CD4-positive, alpha-beta T cell treated with Interferon alpha-2 for 1 hour (primary cell): ENCODE data around the gene TTC7B.

Experiments
- DNase-seq, 2 donors: peaks; one replicate each; pipeline ENCODE4 v3.0.0-alpha.2; 2020 to 2022

Gene TTC7B

DNA sequence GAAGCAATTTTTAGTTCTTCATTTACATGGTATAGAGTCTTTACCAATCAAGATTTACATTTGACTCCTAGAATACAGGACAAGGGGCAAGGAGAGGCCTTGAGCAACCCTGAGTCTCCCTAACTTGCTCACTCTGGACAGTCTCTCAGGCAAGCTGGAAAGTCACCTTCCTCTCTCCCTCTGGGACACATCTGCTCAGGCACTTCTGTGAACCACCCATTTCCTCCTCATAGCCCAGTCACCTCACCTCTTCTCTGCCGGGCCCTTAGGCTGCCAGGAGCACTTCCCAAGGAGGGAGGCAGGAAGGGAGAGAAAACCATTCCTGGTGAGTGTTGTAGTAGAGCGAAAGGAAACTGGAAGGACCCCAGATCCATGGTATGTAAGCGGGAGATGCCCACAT, 202.8 kb downstream of the TTC7B start:
- no peak for DNase-seq

DNA sequence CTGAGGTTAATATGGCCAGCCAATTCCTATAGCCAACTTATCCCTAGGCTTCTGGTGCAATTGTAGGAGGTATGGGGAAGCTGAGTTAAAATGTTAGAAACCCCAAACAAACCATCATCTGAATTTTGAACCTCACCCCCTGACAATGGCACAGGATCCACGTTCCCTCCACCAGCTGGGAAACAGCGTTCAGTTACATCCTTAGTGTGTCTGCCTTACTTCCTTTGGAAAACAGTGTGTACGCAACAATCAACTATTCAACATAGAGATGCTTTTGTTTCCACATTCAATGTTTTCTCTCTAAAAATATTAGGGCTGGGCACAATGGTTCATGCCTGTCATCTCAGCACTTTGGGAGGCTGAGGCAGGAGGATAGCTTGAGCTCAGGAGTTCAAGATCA, 203.4 kb downstream of the TTC7B start:
- no peak for DNase-seq

DNA sequence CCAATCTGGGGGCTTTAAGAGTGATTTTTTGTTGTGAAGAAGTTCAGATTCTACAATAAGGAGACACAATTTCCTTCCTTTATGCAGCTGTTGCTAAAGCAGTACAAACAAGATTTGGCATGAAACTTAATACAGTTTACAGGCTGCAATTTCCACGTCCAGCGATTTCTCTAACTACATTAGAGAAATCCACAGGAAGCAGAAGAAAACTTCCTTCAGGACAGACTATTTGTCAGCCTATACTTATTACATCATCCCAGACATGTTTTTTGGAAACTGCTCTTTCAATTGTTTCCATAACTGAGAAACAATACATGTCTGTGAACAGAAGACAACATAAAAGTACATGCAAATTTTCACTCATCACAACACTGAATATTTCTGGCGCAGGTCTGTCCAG, 204.3 kb downstream of the TTC7B start:
- no peak for DNase-seq

DNA sequence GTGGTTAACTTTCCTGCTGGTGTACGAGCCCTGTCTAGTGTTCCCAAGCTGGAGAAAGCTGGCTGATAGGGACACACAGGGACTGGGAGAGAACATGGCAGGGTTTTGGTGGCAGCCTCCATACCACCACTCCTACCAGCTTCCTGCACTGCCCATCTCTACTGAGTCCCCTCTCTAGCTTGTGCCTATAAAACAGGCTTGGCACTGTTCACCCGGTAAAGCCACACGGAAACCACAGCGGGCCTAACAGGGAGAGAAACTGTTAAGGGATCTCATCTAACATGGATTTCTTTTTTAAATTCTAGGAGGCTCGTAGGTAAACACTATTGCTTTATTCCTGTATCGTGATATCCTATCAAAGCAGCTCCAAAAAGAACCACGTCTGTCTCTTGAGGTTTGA, 204.7 kb downstream of the TTC7B start:
- no peak for DNase-seq

DNA sequence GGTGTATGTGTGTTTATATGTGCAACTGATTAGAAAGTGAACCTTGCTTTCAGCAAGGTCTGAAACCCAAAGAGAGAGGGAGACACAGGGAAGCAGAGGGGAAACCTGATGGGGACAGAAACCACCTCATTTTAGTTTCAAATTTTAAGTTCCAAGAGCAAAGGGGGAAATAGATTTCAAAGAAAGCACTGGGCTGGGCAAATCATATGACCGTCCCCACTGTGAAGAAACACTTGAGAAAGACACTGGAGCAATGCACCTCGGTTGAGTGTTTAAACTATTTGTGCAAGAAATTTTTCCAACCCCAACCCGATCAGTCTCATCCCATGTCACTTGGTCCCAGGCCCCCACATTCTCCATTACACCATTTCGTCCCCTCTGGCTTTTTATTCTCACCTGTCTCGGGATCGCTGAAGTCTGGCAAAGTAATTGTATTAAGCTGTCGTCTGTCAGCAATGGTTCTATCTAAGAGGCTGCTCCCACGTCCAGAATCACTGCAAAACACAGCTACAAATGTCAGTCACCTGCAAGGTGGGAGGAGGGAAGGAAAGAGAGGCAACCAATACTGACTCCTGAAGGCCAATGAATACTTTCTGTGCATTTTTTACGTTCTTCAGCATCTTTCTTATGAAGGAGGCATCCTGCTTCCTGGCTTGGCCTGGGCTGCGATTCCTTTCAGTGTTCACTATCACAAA, 205.7 kb downstream of the TTC7B start:
- DNase-seq, result no peak

DNA sequence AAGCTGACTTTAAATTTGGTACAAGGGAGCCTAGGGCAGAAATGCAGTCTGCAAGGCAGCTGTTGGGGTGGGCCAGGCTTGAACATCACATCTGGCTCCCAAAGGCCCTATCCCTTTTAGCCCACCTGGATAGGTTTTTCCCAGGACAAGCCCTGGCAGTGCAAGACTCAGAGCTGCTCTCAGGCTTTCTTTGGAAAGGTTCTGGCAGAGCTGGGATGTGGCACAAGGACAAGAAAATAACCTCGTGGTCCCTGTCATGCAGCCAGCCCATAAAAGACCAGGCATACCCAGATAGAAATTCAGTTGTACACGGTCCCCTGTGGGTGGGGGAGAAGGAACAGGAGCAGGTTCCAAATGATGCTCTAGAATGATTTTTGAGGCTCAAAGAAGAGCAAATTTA, 206.9 kb downstream of the TTC7B start:
- DNase-seq, result no peak

DNA sequence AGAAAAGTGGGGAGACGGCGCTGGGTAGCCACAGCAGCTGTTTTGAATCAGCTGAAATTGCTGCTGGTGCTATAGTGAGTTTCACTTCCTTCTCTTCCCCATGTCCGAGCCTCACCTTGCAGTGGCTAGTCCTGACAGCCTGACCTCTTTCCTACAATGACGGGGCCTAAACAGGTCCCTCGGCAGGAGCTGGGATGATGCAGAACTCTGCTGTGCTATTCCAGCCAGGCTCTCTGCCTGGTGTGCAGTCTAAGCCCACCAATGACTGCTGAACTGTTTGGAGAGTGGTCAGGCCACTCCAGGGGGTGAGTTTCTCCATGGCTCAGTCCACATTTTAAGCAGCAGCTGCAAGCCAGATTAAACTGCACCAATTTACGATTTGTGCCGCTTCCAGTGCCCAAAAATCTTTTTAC, 207.3 kb downstream of the TTC7B start:
- DNase-seq, result no peak

DNA sequence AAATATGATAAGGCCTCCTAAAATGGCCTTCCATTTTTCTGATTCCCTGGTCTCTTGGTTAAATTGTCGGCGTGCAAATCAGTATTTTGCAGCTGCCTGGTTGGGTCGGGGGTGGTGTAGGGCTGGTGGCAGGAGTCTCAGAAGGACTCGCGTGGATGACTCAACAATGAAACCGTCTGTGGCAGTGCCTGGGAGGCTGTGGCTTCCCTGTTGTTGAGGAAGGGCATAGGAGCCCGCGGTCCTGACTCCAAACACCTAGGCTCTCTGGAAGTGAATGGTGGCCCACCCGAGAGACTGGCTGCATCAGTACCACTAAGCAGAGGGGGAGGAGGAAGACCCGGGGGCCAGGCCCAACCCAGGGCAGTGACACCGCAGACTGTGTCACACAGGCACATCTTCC, 207.9 kb downstream of the TTC7B start:
- no peak for DNase-seq

DNA sequence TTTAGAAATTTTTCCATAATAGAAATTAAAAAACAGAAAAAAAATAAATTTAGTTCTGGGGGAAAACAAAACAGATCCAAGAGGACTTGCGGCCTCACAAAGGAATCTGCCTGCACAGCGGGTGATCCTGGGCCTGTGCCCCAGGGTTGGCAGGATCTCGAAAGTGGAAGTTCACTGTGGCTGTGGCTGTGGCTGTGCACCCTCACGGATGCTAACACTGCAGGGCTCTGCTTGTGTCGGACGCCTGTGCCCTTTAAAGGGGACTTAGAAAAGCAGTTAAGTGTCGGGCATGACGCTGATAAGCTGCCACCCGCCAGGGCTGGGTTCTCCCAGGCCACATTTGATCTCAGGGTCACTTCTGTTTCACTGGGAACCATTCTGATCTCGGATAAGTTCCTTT, 209.1 kb downstream of the TTC7B start:
- DNase-seq, result no peak

DNA sequence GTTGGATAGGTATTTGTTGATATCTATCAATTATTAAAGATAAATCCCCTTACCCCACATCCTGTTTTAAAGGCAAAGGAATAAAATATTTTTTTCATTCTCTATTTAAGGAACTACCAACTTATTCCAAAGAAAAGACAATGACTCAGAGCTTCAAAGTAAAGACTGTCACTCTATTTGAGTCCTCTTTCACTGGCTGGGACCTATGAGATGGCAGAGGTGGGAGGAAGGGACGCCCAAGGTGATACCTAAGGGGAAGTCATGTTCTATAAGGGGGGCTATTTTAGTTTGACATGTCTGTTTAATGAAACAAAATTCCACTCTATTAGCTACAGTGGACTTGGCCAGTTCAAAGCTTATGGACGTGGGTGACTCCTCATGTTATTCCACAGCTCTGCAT, 209.8 kb downstream of the TTC7B start:
- no peak for DNase-seq

DNA sequence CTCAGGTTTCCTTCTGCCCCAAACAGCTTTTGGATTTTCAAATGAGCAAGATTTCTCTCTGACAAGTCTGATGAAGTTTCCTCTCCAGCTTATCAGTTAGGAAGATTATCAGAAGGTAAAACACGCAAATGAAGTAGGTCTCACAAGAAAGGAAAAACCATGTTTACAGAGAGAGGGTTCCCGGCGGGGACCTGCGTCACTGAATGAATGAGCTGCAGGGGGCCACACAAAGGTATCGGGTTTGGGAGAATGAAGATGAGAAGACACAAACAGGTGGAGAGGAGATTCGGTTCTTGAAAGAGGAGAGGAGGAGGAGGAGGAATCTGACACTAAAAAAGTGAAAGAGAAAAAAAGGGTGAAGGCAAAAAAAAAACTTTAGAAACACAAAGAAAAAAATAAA, 210.8 kb downstream of the TTC7B start:
- DNase-seq, result no peak

DNA sequence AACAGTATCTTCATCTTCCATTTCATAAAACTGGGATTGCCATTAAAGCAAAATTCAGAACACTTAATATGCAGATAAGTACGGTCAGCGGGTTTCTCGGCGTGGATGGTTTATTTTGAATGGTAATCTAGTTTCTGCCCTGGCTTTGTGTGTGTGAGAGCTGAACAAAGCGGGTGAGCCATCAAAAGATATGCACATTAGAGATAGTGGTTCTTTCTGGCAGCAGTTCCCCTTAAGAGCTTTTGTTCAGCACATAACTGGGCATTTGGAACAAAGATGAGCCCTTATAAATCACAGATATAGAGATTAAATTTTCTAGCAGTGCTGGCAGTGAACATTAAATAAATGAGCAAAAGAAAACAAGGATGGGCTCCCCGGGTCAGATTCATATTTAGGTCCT, 211.9 kb downstream of the TTC7B start:
- DNase-seq, result no peak

DNA sequence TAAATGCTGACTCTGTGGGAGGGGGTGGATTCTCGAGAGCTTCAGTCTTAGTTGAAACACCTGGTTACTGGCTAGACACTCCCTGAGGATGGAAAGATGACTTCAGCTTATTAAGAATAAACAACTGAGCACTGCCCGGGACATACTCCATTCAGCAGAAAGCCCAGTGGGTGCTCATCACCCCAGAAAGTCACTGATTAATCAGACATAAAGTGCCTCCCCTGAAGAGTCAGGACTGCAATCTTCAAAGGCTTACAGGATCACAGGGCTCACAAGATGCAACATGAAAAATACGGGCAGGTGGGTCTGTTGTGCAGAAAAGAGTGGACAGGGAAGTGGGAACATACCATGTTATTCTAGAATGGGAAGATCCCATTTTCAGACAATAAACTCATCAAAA, 212.4 kb downstream of the TTC7B start:
- DNase-seq, result no peak

DNA sequence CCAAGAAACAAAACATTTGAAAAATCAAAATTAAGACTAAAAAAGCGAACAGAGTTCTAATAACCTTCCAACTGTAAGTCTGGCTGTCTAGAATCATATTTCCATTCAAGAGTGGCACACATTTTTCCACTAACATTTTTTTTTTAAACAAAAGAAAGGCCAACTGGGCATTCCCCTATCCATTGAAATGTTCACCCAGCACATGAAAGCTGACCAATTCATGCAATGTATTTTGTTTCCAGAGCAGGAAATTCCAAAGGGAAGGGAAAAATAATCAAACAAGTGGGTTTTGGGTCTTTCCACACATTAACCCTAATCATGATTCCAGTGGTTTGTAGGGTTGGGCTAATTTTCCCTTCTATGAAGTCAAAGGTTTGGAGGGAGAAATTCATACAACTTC, 212.9 kb downstream of the TTC7B start:
- no peak for DNase-seq

DNA sequence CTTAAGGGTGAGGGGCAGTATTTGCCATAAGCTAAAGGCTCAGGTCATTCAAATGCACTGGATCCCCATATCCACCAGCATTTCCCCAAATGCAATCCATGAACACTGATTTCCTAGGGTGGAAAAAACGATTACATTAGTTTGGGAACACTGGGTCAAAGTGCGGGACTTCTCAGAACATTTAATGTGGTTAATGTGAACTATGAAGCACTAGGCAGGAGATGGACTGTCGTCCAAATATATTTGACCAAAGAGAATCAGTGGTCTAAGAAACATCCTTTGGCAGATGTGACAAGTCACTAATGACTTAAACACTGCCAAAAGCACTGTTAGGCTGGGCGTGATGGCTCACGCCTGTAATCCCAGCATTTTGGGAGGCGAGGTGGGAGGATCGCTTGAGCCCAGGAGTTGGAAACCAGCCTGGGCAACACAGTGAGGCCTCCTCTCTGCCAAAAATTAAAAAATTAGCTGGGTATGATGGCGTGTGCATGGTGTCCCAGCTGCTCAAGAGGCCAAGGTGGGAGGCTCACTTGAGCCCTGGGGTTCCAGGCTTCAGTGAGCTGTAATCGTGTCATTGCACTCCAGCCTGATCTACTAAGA, 214.0 kb downstream of the TTC7B start:
- DNase-seq, result no peak

DNA sequence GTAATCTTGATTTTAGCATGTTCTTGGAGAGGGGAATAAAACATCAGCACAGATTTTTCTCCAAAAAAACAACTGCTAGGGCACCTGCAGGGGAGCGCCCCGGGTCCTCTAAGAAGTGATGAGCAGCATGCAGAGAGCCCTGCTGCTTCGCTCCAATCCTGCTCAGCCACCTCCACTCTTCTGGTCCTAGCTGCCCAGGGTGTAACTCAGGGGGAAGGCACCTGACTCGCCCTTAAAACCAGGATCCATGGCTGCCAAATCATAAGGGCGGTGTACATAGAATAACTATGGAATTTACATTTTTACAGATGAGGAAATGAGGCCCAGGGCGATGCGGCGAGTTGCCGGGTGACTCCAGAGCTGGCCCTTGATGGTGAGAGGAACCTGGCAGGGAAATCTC, 214.7 kb downstream of the TTC7B start:
- no peak for DNase-seq

DNA sequence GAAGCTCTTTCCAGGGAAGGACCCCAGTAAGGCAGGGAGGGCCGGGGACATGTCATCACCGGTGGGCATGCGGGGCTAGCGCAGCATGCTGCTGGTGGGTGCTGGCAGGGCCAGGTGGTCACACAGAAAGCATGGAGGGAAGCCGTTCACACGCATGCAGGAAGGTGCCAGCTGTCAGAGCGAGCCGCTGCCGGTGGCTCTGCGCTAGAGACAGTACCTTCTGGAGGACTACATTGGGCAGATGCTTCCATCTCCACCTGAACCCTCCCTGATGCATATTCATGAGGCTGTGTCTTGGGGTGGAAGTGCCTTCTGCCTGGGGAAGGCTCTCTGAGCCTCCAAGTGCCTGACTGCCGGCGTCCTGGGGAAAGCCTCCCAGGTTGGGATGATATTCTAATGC, 215.6 kb downstream of the TTC7B start:
- DNase-seq, result no peak

DNA sequence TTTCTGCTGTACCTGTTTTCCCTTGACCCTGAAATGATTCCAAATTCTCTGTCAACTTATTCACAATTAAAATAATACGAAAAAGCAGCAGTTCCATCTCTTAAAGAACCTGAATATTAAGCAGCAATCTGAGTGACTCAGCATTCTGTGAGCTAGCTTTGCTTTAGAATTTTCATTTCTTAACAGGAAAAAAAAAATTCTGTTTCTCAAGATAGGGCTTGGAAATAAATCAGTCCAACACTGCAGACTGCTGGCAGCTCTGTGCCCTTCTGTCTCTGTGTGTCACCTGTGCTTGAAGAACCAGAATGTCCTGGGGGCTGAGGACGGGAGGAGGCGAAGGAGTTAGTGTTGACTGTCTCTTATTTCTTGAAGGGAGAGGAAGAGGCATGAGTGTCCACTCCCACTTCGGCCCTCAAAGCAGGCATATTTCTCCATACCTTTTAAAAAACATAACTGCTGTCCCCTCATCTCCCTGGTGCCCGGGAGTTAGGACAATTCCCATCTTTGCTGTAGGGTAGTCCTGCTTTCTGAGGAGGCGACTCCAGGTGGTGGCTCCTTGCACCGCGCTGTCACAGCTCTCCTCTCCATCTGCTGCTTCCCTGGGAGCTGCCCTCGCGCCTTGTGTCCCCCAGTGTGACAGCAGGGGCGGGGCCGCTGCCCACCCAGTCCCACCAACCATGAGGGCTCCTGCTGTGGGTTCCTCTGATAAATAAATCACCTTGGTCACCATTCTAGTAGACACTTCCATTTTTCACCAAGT, 216.3 kb downstream of the TTC7B start:
- DNase-seq, result no peak

DNA sequence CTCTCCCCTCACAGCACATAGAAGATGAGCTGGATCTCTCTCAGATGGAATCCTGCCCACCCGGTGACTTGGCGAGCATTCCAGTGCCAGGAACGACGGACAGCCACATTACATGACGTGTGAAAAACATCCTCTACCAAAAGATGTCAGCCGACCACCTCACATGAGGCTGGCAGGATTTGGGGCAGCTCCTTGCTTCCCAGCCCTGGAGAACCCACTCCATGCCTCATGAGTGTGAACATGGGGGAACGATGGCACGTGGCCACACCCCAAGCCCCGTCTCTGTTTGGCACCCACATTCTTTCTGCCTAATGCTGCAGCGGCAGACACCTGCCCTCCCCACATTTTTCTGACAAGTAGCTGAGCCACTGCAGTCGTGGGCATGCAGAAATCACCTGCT, 216.9 kb downstream of the TTC7B start:
- DNase-seq, result no peak

DNA sequence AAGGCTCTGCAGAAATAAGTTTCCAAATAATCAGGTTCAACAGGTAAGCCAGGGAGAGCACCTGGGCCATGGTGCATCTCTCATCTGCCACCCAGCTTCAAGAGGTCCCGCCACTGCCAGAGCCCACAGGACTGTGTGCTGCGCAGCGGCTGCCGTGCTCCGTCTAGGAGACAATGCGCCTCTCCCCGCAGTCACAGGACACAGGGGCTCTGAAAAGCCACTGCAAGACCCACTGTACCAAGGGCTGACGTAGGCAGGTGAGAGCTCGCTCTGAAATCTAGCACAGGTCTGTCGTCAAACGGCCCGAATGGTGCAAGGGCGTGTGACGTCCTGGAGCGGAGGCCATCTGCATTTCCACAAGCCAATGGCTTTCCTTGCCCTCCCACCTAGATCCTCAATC, 218.3 kb downstream of the TTC7B start:
- DNase-seq, result no peak

DNA sequence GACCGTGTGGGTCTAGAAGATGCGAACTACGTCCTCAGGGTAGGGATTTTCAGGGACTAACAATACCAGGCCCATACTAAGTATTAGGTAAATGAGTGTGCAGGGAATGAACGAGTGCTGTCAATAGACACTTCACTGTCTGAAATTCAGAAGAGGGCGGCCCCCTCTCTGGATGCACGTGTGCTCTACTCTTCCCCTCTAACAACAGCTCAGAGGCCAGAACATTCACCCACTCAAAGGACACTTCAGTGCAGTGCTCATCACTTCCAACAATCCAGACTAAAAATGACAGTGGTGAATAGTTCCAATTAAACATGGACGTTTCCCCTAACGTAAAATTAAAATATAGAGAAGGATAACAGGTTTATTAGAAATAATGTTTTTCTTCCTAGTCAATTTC, 219.5 kb downstream of the TTC7B start:
- no peak for DNase-seq

DNA sequence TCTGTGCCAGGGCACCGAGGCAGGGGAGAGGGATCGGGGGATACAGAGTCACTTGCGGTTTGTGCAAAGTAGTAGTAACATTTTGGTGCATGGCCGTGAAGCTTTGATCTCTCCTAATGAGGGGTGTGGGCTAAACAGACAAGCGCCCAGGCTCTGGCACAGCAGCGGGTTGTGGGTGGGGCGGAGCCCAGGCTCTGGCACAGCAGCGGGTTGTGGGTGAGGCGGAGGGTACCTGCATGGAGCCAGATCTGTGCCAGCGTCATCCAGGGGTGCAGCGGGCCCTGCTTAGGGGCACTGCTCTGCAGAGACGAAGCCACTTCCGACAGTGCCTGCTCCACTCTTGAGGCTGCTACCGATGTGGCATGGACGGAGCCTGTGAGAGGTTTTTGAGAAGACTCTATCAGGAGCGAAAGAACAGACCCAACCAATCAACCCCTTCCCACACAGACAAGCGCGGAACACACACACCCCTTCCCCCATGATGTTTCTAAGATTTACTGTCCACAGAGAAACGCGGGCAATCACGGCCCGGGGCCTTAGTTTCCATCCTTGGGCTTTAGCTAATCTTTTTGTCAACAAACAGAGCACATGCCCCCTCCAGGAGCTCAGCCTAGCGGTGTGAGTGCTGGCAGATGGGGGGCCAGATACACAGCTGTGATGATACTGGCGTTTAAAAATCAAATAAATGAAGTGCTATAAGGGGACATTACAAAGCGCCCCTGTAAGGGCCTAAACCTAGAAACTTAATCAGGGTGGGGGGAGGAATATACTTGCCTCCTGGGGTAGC, 222.8 kb downstream of the TTC7B start:
- DNase-seq, result no peak

DNA sequence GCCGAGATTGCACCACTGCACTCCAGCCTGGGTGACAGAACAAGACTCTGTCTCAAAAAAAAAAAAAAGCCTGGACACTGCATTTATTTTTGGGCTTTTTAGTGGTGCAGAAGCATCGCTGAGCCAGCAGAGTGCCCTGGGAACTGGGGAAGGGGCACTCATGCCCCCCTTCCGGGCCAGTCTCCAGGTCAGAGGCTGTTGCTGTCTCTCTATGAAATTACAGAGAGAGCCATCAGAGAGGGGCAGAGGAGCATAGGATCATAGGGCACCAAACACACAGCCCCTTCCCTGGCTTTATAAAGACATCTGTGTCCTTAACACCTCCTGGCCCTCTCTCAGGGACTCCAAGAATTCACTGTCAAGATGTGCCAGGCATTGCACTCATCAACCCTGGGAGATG, 223.6 kb downstream of the TTC7B start:
- no peak for DNase-seq

DNA sequence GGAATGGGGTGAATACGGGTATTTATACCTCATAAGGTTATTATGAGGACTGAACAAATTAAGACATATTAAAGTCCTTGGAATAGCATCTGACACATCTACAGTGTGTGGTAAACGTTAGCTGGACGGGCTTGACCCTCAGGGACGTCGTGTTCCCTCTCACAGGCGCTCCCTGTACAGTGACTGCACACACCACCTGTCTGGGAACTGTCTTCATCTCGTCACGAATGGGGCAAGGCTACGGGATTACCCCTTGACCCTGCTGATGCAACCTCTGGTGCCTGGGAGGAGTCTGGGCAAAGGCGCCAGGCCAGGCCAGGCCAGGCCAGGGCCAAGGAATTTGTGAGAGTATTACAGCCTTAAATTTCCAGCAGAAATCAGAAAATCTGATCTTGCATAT, 228.3 kb downstream of the TTC7B start:
- no peak for DNase-seq
